ENCODE data around the gene ASIC3. TPM values are rescaled to one million over a fixed set of nuclear protein-coding genes. Genes with fewer than 3 reads are reported as not detected.

ASIC3 gene
- total and polyA plus RNA-seq, 2 of the 8 experiments (the other 6 are each of a cell fraction or from before 2014, with no cell fraction given) = 1.6 to 1.9 TPM

DNA sequence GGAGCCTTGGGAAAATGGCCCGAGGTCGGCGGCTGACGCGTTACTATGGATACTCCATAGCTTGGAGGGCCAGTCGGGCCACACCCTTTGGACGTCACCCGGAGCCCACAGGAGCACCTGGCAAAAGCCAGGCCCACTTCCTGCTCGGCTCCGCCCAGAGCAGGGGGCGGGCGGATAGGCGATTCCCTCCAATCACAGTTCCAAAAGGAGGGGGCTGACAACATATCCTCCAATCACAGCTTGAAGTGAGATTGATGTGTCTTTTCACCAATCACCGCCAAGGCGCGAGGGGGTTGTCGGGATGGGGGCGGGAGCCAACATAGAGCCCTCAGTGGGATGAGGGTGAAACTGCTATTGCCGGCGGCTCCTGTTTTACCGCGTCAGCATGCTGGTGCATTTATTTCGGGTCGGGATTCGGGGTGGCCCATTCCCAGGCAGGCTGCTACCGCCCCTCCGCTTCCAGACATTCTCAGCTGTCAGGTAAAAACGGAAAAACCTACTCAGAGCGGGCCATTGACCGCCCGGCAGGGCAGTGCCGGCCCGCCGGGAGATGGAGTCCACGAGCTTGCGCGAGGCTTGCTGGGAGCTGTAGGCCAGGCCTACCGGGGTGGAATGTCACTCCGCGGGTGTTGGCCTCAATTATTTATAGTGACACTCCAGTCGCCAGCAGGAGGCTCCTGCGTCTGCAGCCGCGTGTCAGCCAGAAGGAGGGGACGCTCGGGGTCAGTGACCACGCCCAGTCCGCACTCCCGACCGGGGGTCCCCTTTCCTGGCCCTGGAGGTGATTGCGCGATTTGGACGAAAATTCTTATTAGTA, 20.0 kb upstream of the ASIC3 start, which contains the start of gene ABCB8 (continued):
- TF ChIP-seq, protein P1, sequence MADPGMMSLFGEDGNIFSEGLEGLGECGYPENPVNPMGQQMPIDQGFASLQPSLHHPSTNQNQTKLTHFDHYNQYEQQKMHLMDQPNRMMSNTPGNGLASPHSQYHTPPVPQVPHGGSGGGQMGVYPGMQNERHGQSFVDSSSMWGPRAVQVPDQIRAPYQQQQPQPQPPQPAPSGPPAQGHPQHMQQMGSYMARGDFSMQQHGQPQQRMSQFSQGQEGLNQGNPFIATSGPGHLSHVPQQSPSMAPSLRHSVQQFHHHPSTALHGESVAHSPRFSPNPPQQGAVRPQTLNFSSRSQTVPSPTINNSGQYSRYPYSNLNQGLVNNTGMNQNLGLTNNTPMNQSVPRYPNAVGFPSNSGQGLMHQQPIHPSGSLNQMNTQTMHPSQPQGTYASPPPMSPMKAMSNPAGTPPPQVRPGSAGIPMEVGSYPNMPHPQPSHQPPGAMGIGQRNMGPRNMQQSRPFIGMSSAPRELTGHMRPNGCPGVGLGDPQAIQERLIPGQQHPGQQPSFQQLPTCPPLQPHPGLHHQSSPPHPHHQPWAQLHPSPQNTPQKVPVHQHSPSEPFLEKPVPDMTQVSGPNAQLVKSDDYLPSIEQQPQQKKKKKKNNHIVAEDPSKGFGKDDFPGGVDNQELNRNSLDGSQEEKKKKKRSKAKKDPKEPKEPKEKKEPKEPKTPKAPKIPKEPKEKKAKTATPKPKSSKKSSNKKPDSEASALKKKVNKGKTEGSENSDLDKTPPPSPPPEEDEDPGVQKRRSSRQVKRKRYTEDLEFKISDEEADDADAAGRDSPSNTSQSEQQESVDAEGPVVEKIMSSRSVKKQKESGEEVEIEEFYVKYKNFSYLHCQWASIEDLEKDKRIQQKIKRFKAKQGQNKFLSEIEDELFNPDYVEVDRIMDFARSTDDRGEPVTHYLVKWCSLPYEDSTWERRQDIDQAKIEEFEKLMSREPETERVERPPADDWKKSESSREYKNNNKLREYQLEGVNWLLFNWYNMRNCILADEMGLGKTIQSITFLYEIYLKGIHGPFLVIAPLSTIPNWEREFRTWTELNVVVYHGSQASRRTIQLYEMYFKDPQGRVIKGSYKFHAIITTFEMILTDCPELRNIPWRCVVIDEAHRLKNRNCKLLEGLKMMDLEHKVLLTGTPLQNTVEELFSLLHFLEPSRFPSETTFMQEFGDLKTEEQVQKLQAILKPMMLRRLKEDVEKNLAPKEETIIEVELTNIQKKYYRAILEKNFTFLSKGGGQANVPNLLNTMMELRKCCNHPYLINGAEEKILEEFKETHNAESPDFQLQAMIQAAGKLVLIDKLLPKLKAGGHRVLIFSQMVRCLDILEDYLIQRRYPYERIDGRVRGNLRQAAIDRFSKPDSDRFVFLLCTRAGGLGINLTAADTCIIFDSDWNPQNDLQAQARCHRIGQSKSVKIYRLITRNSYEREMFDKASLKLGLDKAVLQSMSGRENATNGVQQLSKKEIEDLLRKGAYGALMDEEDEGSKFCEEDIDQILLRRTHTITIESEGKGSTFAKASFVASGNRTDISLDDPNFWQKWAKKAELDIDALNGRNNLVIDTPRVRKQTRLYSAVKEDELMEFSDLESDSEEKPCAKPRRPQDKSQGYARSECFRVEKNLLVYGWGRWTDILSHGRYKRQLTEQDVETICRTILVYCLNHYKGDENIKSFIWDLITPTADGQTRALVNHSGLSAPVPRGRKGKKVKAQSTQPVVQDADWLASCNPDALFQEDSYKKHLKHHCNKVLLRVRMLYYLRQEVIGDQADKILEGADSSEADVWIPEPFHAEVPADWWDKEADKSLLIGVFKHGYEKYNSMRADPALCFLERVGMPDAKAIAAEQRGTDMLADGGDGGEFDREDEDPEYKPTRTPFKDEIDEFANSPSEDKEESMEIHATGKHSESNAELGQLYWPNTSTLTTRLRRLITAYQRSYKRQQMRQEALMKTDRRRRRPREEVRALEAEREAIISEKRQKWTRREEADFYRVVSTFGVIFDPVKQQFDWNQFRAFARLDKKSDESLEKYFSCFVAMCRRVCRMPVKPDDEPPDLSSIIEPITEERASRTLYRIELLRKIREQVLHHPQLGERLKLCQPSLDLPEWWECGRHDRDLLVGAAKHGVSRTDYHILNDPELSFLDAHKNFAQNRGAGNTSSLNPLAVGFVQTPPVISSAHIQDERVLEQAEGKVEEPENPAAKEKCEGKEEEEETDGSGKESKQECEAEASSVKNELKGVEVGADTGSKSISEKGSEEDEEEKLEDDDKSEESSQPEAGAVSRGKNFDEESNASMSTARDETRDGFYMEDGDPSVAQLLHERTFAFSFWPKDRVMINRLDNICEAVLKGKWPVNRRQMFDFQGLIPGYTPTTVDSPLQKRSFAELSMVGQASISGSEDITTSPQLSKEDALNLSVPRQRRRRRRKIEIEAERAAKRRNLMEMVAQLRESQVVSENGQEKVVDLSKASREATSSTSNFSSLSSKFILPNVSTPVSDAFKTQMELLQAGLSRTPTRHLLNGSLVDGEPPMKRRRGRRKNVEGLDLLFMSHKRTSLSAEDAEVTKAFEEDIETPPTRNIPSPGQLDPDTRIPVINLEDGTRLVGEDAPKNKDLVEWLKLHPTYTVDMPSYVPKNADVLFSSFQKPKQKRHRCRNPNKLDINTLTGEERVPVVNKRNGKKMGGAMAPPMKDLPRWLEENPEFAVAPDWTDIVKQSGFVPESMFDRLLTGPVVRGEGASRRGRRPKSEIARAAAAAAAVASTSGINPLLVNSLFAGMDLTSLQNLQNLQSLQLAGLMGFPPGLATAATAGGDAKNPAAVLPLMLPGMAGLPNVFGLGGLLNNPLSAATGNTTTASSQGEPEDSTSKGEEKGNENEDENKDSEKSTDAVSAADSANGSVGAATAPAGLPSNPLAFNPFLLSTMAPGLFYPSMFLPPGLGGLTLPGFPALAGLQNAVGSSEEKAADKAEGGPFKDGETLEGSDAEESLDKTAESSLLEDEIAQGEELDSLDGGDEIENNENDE (IDR thresholded peaks at IDR 0.05; ENCODE audit: insufficient replicate concordance, low read length) = no peak
- peak; percentile 99 for TF ChIP-seq SP1 (IDR thresholded peaks at IDR 0.05; ENCODE audit: low read depth, low read length)
- no peak for TF ChIP-seq TAF7 (optimal IDR thresholded peaks at IDR 0.05; ENCODE audit: borderline replicate concordance, low read depth, low read length)
- TF ChIP-seq EGR1 (IDR thresholded peaks at IDR 0.05; ENCODE audit: borderline replicate concordance, low read depth, low read length) = no peak
- no peak for TF ChIP-seq KDM1A (IDR thresholded peaks at IDR 0.05; ENCODE audit: borderline replicate concordance, low read length)
- TF ChIP-seq POLR2AphosphoS5 (IDR thresholded peaks at IDR 0.05; ENCODE audit: low read depth, low read length) = no peak; the same call in 1 of the 2 replicates
- peak; percentile 93 for TF ChIP-seq SP2 (IDR thresholded peaks at IDR 0.05; ENCODE audit: low read length)
- TF ChIP-seq SP4 (IDR thresholded peaks at IDR 0.05; ENCODE audit: low read length) = peak; percentile 49
- TF ChIP-seq GABPA (IDR thresholded peaks at IDR 0.05; ENCODE audit: borderline replicate concordance, insufficient read depth, low read length) = no peak
- TF ChIP-seq ASH2L (IDR thresholded peaks at IDR 0.05; ENCODE audit: low read length) = peak; percentile 32
- no peak for TF ChIP-seq BRCA1 (IDR thresholded peaks at IDR 0.05; ENCODE audit: low read depth, low read length)
